Lower leg skin (tissue), 4 donors: ENCODE data around the gene PDGFC. TPM values are rescaled to one million over a fixed set of nuclear protein-coding genes. Genes with fewer than 3 reads are reported as not detected.

ENCODE experiments used
- DNase-seq, 2 donors: peaks; one replicate each; pipeline ENCODE4 v3.0.0-alpha.2; 2019; ENCODE audit warnings: low spot score in 2 of 2
- H3K4me3 ChIP-seq: fragments of 200-600 bp; sonication (generic); 2 replicates; pipeline ENCODE4 v1.5.1; 2017; ENCODE audit warnings: mild to moderate bottlenecking, low read depth; ENCODE audit not compliant: poor library complexity, severe bottlenecking
- CTCF ChIP-seq, 3 donors: fragments of 450-650 bp; IDR thresholded peaks; one replicate each; pipeline ENCODE4 v1.5.1; 2016; ENCODE audit warnings: antibody characterized with exemption in 3 of 3, mild to moderate bottlenecking in 3 of 3, moderate library complexity in 2 of 3
- POLR2A ChIP-seq, 2 donors: fragments of 450-650 bp; IDR thresholded peaks; one replicate each; pipeline ENCODE4 v1.6.1; 2016 to 2017; ENCODE audit warnings: antibody characterized with exemption in 2 of 2, mild to moderate bottlenecking in 1 of 2, moderate library complexity in 1 of 2
- WGBS, 2 donors: methylation state at CpG; one replicate each; pipeline ENCODE4 v1.1.5; 2018; 5-methylcytosine and 5-hydroxymethylcytosine counted together
- intact Hi-C: fragments of 100-400 bp; cut with DNase I; formaldehyde crosslinking; loops from one replicate; pipeline ENCODE4 v1.15.0; 2023; ENCODE audit warnings: low total_unique reads
- total RNA-seq, 4 donors: library from RNA; depleted of rRNA; stranded (reverse); fragments of >200 nt; gene quantifications; one replicate each; pipeline ENCODE4 v1.1.0, GENCODE V29; 2016

The PDGFC gene
- total RNA-seq, 4 donors from 2014 or later: 18.9 to 24.4 (median 21.0) TPM

GRCh38 chr4:156924774-156925315 is 46.8 kb downstream of the PDGFC start:
- intact Hi-C loops: no loop called here
- no peak for TF ChIP-seq POLR2A (IDR thresholded peaks at IDR 0.05)
- no peak for TF ChIP-seq CTCF (IDR thresholded peaks at IDR 0.05)
- no peak for DNase-seq
- no peak overlapping the region for H3K4me3 ChIP-seq

GRCh38 chr4:156923525-156923924 is 48.1 kb downstream of the PDGFC start:
- no peak for DNase-seq
- intact Hi-C loops: no loop called here
- H3K4me3 ChIP-seq: no peak overlapping the region
- TF ChIP-seq CTCF (IDR thresholded peaks at IDR 0.05) (no peak), POLR2A (IDR thresholded peaks at IDR 0.05) (no peak)
- 61 to 70% methylated on average over 1 of the region's 1 CpG for WGBS, 2 donors

- intact Hi-C loops: no loop called here
- no peak for DNase-seq
- H3K4me3 ChIP-seq: no peak overlapping the region
- WGBS, 2 donors: 94 to 96% methylated on average over 2 of the region's 2 CpGs
- TF ChIP-seq CTCF (IDR thresholded peaks at IDR 0.05): no peak
- TF ChIP-seq POLR2A (IDR thresholded peaks at IDR 0.05): no peak
Measured at GRCh38 chr4:156915221-156915620, 56.4 kb downstream of the PDGFC start.

GRCh38 chr4:156913234-156913633 is 58.4 kb downstream of the PDGFC start:
- H3K4me3 ChIP-seq: no peak overlapping the region
- WGBS, 2 donors: 95 to 99% methylated on average over 4 of the region's 4 CpGs
- DNase-seq: no peak
- no peak for TF ChIP-seq CTCF (IDR thresholded peaks at IDR 0.05)
- no peak for TF ChIP-seq POLR2A (IDR thresholded peaks at IDR 0.05)
- intact Hi-C loops: no loop called here

- intact Hi-C loops: no loop called here
- no peak for DNase-seq
- TF ChIP-seq CTCF (IDR thresholded peaks at IDR 0.05) (no peak), POLR2A (IDR thresholded peaks at IDR 0.05) (no peak)
- H3K4me3 ChIP-seq: no peak overlapping the region
- 71 to 85% methylated on average over 2 of the region's 2 CpGs for WGBS, 2 donors
Measured at GRCh38 chr4:156909010-156909409, 62.6 kb downstream of the PDGFC start.

GRCh38 chr4:156906325-156906724 is 65.3 kb downstream of the PDGFC start:
- intact Hi-C loops: no loop called here
- DNase-seq: no peak
- 26 to 30% methylated on average over 2 of the region's 2 CpGs for WGBS, 2 donors
- no peak overlapping the region for H3K4me3 ChIP-seq
- TF ChIP-seq POLR2A (IDR thresholded peaks at IDR 0.05) (no peak), CTCF (IDR thresholded peaks at IDR 0.05) (no peak)
